Tongue (tissue), 2 donors: ENCODE measurements around the gene TAX1BP1. TPM values are rescaled to one million over a fixed set of nuclear protein-coding genes. Genes with fewer than 3 reads are reported as not detected.
"Not testable (repeated sequence)": the region's sequence is repeated elsewhere in the genome, so short reads cannot be mapped to it uniquely, and the experiment has no call there.

Experiments used
- DNase-seq: peaks from one replicate; pipeline ENCODE4 v3.0.0-alpha.2; 2015
- total RNA-seq: library from RNA; depleted of rRNA; stranded (reverse); fragments of >200 nt; gene quantifications from one replicate; pipeline ENCODE4 v1.2.3, GENCODE V29; 2014

TAX1BP1 gene
- total RNA-seq, 1 donor from 2014 or later = 84.7 TPM

DNA sequence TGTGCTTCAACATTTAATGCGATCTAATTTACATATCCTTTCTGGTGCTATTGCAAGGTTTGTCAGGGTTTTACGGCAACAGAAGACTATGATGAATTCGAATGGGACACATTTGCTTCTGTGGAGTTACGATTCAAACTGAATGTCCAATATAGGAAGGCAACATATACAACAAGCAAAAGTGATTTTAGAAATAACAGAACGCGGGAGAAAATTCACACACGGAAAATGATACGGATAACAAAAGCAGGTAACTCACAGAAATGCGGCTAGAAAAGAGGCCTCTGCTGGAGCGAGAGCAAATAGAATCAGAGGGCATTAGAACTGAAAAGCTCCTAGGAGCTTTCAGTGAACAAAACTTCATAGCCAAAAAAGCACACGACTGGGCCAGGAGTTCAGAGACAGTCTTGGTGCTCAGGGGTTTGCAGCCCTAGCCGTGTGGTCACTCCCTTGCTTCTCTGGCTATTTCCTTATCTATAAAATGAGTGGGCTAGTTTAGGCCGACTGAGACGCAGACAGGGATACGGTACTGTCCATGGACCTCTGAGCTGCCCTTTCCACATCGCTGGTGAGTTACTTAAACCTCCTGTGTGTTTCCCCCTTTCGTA, 557 bp upstream of the TAX1BP1 start:
- no peak for DNase-seq

DNA sequence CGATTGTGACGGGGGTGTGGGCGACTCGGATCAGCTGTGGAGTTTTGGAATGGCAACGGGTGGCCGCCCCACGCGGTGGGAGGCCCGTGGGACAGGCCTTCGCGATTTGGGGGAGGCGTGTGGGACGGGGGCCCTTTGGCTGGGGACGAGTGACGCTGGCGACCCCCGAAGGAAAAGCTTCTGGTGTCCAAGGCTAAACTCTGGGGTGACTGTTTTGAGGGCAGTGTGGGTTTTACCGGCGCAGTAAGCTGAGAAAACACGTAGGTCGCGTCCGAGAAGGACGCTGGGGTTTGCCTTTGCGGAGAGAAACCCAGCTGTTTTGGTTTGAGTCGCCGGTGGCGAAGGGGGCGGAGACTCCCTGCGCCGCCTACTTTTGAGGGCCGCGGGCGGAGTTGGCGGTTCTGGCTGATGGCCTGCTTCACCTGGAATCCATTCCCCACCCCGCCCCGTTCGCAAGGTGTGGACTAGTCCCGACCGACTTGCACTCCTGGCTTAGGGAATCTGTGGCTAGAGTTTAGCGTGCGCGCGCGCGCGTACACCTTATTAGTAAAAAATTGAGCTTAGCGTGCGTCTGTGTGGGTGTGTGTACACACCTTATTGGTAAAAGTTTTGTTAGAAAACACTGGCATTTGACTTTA, 606 bp downstream of the TAX1BP1 start:
- DNase-seq = peak; percentile 90

DNA sequence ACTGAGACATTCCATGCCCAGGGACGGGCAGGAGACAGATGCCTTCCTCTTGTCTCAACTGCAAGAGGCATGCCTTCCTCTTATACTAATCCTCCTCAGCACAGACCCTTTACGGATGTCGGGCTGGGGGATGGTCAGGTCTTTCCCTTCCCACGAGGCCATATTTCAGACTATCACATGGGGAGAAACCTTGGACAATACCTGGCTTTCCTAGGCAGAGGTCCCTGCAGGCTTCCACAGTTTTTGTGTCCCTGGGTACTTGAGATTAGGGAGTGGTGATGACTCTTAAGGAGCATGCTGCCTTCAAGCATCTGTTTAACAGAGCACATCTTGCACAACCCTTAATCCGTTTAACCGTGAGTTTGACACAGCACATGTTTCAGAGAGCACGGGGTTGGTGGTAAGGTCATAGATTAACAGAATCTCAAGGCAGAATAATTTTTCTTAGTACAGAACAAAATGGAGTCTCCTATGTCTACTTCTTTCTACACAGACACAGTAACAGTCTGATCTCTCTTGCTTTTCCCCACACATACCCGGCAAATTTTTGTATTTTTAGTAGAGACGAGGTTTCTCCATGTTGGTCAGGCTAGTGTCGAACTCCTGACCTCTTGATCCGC, 2.2 kb downstream of the TAX1BP1 start:
- DNase-seq = not testable (repeated sequence)

DNA sequence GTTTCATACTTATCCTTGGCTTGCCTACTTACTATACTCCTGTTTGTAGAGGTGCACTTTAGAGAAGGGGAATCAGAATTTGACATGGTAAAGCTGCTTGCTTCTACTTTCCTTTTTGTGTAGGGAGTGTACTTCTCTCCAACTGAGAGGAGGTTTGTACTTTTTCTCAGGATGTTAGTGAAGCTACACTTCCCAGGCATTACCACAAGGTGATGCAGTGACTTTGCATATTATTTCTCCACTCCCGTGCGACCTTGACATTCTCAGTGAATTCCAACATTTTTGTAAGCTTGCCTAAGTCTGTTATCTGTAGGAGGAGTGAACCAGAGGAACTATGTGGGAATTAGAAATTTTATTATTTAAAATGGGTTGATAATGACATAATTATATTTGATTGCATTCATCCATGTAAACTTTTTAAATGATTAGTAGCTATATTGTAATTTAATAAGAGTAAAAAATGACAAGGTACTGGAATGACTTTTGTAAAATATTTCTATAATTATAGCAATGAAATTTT, 5.2 kb downstream of the TAX1BP1 start:
- DNase-seq = peak; percentile 57

DNA sequence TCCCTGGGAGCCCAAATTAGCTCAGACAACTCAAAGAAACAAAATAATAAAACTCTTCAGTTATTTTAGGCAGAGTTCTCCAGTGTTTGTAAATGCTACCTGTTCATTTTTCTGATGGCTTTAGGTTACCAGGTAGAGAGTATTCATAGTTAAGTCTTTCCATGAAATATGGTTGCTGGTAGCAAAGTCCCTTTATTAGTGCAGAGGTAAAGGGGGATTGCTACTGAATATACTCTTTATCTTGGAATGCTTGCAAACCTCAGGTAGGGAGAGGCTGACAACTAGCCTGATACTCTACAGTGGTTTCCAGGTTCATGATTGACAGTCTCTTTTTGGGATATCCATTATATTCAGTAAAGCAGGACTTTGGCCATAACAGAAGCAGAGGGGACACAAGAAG, 6.5 kb downstream of the TAX1BP1 start:
- DNase-seq = no peak

DNA sequence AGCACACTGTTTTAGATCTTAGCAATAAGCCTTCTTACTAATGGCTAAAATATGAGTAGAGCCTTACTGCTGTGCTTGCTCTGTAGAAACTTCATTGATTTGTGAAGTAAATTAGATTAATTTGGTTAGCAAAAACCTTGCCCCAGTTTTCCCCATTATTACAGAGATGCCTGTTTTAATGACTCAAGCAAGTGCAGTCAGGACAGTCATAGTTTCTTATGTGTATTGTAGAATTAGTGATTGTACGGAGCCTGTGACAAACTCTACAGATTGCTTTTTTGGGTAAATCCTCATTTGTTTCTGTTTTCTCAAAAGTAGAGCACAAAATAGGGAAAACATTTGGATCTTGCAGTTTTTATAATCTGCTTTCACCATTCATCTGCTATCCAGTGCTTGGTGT, 7.0 kb downstream of the TAX1BP1 start:
- DNase-seq = no peak

DNA sequence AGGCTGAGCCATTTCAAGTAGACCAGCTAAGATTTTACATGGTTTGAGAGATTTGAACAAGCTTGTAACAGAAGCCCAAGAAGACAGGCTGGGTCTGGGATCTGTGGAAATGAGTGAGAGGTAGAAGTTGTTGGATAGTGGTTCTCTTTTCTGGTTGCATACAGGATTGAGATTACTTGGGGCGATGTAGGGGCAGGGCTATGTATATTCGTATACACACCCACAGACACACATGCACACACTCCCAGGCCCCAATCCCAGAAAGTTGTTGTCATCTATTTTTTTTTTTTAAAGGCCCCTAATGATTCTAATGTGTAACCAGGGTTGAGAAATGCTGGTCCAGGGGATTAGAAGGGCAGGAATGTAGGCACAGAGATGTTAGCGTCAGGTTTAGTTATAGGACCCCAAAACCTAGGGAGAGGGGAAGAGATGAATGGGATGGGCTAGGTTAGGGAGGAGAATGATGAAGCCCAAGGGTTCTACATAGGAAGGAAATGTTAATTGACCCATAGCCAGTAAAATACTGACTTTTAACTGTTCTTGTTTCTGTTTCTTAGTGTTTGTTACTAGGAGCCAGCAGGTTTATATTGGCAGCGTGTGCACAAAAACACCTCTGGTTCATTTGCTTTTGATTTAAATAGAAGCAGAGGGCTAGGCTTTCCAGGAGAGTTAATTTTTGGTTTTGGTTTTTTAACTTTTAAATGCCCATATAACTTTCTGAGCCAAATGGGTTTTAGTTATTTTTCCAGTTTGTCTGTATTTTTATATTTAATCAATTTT, 7.8 kb downstream of the TAX1BP1 start:
- DNase-seq = peak; percentile 22

DNA sequence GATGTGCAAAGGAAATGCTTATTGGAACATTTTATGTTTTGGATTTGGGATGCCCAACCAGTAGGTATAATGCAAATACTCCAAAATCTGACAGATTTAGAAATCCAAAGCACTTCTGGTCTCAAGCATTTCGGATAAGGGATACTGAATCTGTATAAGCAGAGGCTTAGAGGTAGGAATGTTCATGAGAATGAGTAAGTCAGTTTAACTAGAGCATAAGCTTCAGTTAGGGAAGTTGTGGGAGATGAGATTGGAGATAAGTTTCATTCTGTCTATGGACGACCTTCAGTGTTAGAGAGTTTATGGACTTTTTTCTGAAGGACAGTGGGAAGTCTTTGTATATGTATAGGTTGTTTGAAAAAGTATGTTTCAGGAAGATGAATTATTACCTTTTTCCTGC, 10.4 kb downstream of the TAX1BP1 start:
- no peak for DNase-seq

DNA sequence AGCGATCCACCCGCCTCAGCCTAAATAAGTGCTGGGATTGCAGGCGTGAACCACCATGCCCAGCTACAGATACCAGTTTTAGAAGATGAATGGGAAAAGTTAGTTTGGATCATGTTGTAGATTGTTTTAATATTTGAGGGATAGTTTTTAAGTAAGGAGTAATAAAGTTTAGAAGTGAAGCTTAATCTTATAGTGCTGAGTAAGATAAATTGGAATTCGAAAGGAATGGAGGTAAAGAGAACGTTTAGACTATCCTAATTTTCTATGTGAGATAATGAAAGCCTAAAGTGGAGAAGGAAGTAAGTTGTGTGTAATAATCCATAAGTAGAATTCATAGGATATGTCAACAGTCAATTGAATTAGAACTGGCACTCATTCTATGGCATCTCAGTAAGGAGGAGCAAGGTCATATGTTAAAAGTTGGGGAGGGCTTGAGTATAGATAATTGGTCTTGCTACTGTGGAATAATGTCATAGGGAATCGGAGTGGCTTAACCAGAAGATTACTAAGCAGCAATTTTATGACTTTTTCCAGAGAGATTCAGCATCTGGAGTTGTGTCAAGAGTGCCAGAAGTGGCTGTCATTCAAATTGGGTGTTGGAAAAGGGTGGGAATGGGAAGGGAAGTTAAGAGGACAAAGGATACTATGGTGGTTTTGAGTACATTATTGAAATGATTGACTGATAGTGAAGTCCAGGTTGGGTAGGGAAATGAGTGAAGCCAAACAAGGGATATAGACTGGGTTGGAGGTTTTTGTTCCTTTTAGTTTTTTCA, 12.1 kb downstream of the TAX1BP1 start:
- no peak for DNase-seq

DNA sequence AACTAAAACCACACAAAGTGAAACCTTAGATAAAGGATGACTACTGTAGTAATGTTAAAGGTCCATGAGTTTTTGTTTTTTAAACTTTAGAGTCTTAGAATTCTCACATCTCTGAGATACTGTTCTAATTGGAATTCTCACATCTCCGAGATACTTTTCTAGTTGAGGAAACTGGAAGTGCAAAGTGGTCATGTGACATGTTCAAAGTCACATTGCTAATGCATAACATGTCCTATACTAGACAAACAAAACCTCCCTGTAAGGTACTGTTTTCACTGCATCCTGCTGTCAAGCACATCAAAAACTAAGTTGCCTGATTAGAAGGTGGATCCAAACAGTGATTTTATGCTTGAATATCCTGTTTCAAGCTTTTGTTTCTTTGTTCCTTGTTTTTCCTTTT, 13.9 kb downstream of the TAX1BP1 start:
- DNase-seq = no peak

DNA sequence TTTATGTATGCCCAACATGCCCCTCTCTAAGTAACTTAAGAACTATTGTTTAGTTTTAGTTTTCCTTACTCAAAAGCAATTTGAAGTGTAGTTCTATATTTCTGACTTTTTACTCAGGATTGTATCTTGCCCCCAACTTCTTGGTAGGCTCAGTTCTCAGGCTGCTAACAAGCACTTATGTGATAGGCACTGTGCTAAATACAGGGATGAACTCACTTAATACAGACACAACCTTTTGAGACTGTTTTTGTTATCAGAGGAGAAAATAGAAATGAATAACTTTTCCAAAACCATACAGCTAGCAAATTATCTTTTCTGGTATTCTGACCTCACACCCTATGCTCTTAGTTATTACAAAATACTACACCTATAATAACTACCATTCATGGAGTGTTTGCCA, 16.3 kb downstream of the TAX1BP1 start:
- no peak for DNase-seq

DNA sequence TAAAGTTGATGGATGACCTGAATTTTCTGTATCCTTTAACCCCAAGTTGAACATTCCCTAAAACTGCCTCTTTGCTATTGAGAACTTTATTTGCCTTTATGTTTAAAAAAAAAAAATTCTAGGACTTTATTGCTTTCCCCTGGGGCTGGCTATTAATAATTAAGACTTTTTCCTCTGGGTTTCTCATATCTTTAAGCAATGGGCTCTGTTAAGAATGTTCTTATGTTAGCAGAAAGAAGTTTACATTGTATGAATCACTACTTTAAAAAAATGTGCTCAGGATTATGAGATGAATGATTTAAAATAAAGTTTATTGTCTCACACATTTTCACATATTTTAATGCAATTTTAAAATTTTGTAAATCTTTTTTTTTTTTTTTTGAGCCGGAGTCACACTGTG, 19.5 kb downstream of the TAX1BP1 start:
- DNase-seq = no peak

DNA sequence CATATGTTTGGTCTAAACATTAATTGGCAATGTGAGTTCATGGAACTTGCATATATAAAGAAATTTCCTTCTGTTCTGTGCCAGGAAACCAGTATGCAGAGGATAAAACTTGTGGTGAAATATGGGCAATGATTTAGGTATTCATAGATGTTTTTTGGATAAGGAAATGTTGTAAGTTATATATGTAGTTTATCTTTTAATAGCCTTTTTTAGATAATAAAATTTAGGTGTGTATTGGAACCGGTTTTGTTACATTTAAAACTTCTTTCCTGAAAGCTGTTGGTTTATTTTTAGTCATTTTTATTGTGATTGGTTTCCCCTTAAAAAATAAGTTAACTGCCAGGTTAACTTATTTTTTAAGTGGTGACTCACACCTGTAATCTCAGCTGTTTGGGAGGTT, 22.1 kb downstream of the TAX1BP1 start:
- no peak for DNase-seq

DNA sequence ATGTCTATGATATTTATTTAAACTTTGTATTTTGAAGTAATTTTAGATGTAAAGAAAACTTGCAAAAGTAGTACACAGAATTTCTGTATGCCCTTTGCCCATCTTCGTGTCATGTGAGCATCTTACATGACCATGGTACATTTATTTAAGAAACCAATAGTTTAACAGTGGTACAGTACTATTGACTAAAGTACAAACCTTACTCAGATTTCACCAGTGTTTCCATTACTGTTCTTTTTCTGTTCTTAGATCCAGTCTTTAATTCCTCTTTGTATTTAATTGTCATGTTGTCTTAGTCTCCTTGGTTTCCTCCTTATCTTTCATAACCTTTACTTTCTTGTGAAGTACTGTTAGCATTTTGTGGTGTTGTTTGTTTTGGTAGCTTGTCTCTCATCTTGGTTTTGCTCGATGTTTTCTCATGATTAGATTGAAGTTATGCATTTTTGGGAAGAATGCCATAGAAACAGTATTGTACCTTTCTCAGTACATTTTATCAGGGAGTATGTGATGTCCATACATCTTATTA, 24.1 kb downstream of the TAX1BP1 start:
- DNase-seq = no peak

DNA sequence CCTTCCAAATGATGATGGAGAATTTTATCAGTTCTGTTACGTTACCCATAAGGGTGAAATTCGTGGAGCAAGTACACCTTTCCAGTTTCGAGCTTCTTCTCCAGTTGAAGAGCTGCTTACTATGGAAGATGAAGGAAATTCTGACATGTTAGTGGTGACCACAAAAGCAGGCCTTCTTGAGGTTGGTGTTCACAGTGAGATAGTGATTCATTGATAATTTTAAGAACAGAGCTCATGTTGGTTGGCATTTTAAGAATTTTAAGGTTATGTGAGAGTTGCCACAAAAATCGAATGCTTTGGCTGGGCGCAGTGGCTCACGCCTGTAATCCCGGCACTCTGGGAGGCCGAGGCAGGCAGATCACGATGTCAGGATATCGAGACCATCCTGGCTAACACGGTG, 25.9 kb downstream of the TAX1BP1 start:
- DNase-seq = no peak

DNA sequence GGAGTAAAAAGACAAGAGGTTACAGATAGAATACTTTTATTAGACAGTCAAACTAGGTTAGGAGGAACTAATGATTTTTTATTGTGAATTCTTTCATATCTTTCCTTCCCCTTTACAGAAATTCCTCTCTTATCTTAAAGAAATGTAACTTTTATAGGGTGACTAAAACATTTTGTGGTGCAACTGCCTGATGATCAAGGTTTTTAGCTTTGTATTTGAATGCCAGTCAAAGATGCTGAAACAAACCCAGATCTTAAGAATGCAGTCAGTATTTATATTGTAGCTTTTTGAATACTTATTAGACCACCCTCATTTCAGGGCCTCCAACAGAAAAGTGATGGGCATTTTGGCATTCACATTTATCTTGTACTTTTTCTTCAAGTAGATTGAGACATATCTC, 27.4 kb downstream of the TAX1BP1 start:
- DNase-seq = no peak

DNA sequence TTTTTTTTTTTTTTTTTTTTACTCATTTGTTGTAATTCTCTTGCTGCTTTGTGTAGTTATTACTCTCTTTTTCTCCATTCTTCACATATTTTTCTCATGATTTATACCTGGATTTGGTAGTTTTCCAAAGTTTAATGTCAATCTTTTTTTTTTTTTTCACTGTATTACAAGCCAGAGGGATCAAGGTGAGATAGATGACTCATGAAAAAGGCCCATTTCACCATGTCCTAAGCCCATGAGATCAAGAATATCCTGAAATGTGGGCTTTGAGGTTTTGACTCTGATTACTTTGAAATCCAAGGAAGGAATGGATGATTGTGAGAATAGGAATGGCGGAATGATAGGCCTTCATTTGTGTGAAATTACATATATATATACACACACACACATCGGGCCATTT, 31.1 kb downstream of the TAX1BP1 start:
- no peak for DNase-seq

DNA sequence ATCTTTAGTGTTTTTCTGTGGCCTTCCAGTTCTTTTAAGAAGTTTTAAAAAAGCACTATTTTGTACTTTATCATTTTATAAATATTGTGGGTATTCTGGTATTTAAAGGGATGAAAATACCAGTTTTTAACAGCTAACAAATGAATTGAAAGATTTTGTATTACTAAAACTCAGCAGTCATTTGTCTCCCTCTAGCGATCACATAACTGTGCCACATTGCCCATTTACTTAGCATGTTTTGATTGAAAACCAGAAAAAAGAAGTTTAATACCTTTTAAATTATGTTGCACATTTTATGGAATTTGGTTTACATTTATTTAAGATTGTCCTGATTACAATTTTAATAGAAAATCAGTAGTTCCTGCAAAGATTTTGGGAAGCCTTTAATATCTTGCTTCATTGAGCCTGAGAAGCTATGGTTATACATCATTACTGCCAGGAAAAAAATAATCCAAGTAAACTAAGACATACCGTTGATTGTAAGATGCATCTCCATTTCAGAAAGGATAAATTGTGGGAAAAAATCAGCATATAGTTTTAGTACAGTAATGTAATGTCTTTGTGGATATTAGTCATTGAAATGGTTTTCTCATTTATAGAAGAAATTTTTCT, 34.9 kb downstream of the TAX1BP1 start:
- DNase-seq = peak; percentile 48

DNA sequence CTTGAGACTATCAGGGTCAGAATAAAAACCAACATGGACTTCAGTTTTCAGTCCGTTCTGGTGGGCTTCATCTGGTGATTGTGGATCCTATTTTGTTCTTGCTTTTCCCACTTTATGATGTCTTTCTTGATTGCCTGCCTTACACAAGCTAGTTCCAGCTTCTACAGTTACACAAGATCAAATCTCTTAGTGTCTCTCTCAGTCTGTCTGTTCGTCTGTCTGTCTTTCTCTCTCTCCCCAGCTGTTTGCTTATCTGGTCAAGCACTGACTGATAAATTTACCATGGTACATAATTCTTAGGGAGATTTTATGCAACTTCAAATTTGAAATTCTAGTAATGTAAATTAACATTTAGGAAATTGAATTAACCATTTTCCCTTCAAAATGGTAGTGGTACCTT, 35.8 kb downstream of the TAX1BP1 start:
- DNase-seq = no peak

DNA sequence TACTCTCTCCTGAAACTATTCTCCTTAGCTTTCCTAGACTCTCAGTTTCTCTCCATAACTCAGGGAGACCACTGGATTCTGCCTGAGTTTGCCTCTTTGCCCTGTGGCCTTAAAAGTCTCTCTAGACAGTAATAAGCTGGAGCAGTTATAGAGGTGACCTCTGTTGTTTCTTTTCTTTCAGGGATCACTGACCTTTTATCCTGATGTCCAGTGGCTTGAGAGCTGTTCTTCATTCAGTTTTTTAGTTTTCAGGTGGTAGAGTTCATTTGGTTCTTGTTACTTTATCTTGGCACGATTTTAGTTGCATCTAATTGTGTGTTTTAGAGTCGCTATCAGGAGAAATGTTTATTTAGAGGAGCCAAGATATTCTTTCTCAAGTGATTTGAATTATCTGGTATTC, 37.7 kb downstream of the TAX1BP1 start:
- no peak for DNase-seq

DNA sequence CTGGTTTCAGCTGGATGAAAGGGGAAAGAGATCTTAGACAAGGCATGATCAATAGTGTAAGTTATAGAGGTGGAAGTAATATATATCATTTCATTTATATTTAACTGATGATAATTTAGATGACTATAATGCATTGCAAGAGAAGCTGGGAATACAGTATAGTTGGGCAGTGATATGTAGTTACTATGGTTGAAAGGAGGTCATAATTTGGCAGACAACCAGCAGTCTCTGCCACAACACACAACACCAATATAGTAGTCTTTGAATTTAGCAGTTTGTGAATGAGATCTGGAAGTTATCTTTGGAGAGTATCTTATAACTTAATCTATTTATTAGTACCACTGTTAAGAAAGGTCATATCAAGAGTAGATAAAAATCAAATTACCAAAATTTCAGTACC, 39.9 kb downstream of the TAX1BP1 start:
- DNase-seq = no peak

DNA sequence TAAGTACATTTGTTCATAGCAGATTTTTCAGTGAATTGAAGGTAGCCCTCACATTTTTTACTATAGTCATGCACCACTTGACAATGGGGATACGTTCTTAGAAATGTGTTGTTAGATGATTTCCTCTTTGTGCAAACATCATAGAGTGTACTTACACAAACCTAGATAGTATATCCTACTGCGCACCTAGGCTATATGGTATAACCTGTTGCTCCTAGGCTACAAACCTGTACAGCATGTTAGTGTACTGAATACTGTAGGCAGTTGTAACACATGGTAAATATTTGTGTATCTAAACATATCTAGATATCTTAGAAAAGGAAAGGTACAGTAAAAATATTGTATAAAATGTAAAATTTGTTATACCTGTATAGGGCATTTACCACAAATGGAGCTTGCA, 41.2 kb downstream of the TAX1BP1 start:
- DNase-seq = no peak
